ENCODE data around the gene MAEA.

Gene MAEA

DNA sequence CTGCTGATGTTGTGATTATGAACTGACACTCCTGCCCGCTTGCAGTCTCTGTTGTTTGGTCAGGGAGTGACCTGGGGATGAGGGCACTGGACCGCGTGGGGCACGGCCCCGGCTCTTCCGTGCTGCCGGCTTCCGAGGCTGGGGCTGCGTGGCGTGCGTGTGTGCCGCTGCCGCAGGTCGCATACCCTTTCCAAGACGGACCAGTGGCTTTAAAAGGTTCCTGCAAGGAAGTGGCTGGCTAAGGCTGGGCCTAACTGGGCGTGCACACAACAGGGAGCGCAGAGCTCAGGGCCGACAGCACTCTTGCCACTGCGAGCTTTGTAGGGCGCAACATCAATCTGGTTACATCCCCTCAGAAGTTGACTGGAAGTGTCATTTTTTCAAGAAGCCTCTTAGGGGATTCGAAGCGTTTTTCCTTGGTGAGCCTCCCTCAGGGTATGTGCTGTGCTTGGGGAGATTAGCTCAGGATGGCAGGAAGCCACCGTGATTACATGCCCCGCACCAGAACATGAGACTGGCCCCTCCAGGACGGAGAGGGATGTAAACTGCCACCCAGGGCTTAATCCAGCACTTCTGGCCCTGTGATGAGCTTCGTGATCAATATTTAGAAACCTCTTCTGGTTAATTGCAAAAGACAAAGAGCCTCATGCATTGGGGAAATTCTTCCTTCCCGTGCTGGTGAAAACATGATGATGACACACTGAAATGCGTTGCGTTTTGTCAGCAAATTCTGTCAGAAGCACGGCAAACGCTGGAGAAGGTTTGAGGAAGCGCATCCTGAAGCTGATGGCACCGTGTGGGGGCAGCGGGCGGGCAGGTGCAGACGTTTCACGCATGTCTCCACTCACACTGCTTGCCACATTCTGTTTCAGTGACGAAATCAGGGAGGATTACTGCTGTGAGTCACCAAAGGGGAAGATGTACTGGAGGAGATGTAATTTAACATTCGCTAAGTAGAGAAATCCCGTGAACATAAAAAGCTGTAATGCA, 11.1 kb downstream of the MAEA start:
- peak; percentile 74 for DNase-seq (ENCODE audit: low spot score)

DNA sequence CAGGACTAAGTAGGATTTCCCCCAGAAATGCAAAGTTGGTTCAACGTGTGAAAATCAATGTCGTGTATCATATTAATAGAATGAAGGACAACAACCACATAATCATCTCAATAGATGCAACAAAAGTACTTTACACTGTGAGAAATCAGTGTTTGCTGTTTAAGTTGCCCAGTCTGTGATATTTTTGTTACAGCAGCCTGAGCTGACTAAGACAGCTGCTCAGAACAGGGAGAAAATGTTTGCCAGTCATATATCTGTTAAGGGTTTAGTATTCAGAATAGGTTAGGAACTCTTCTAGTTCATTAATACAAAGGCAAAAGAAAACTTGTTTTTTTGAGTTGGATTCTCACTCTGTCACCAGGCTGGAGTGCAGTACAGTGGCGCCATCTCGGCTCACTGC, 12.5 kb downstream of the MAEA start:
- no peak for DNase-seq (ENCODE audit: low spot score)

DNA sequence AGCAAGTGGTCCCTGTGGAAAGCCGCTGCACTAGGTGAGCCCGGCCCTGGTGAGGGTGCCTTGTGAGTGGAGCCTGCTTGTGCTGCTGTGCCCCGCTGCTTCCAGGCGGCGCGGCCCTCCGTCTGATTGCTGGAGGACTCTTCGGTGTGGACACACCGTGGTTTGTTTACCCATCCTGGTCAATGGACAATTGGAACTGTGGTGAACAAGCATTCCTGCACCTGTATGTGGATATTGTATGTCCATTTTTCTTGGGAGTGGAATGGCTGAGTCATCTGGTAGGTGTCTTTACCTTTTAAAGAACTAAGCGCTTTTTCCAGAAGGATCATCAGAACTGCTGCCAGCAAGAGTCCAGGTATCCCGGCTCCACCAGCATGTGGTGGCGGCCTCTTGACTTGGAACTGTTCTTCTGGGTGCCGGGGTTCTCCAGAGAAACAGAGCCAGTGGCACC, 15.6 kb downstream of the MAEA start:
- no peak for DNase-seq (ENCODE audit: low spot score)

DNA sequence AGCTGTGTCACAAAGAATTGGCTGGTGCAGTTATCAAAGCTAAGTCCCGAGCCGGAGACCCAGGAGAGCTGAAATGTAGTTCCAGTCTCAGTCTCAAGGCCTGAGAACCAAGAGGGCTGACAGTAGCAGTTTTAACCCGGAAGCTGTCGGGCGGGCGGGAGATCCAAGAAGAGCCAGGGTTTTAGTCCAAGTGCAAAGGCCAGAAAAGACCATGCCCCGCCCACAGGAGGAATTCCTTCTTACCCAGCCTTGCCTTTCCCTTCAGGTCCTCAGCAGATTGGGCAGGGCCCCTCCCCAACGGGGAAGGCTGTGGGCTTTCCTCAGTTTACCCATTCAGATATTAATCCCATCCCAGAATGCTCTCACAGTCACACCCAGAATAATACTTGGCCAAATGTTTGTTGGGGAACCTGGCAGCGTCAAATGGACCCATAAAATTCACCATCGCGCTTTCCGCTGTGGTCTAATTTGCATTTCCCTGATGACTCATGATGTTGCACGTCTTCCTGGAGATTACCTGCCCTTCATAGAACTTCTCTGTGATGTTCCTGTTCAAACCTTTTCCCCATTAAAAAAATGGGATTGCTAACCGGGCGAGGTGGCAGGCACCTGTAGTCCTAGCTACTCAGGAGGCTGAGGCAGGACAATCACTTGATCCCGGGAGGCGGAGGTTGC, 16.2 kb downstream of the MAEA start:
- no peak for DNase-seq (ENCODE audit: low spot score)

GRCh38 chr4:1307951-1308735, 18.5 kb downstream of the MAEA start:
- DNase-seq (ENCODE audit: low spot score) = no peak

DNA sequence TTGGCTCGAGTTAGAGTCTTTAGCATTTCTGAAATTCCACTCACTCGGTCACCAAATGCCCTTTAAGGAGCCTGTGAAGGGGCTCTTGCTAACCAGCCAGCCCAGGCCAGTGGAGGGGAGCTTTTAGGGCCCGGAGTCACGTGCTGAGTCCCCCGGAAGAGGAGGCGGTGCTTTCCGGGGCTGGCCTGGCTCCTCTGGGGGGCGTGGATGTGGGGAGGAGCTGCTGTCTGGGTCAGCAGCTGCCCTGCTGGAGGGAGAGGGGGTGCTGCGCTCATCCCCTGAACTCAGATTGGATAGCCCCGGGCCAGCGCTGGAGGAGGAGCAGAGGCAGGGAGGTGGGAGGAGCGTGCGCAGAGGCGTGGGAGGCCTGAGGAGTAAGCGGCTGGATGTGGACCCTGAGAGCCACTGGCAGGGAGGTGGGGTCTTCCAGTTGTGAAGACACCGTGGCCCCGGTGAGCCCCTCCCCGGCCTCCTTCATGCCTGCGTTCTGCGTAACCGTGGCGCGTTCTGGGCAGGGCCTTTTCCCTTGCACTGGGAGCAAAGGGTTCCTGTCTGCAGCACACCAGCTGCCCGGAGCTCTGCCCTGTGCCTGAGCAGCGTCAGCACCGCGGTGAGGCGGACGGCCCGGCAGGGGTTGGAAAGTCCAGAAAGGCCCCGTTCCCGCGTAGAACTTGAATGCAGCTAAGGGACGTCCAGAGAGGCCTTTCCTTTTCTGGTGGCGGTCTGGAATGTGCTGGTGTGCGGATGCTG, 19.7 kb downstream of the MAEA start:
- peak; percentile 90 for DNase-seq (ENCODE audit: low spot score)

DNA sequence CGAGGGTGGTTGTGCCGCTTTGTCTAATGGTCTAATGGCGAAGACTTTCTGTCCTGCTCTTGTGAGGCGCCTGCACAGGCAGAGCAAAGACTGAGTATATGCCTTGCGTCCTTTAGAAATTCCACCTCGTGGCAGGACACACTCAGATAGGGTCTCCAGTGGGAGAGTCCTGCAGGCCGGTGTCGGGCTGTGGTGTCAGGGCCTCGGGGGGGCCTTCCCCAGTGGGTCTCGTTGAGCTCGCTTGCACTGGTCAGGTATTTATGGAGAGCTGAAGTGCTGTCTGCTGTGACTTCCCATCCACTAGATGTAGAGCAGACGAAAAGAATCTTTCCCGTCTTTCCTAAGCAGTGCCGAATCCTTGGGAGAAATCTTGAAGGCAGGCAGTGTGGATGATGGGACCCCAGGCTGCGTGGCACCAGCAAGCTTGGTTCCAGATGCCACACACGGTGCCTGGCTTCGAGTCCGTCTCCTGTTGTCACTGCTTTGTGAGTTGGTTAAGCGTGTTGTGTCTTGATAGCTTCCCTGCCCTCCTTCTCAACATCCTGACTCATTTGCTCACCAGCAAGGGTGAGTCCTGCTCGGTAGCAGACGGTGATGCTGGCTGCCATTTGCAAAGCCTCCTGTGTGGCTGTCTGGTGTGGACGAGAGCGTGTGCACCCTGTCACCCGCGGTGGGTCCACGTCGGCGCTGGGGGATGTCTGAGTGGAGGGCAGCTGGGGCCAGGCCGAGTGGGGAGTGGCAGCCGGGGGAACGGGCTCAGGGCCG, 20.5 kb downstream of the MAEA start:
- no peak for DNase-seq (ENCODE audit: low spot score)

GRCh38 chr4:1310796-1311631, 21.3 kb downstream of the MAEA start:
- DNase-seq (ENCODE audit: low spot score) = no peak

DNA sequence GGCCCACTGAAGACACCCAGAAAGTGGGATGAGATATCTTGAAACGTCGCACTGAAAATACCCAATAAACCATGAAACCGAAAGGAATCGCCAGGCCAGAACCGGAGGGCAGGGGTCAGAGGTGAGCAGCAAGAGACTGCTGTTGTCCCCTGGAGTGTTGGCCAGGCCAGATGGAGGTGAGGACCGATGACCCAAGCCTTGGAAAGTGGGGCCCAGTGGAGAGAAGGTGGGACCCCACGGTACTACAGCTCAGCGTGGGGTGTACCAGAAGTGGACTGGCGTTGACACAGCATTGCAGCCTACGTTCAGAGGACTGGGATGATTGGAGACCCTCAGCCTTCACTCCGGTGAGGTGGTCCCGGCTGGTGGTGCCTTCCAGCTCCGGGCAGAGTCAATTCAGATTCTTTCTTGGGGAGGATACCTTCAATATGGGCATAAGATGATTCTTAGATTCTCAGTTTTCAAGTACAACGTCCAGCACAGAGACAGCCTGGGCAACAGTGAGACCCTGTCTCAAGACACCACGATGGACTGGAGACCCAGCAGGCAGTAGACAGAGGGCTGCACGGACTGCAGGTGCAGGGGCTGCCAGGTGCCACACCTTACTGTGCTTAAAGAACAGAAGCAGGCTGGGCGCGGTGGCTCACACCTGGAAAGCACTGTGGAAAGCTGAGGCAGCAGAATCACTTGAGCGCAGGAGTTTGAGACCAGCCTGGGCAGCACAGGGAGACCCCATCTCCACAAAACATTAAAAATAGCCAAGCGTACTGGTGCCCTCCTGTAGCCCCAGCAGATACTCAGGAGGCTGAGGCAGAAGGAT, 23.3 kb downstream of the MAEA start:
- DNase-seq (ENCODE audit: low spot score) = no peak

DNA sequence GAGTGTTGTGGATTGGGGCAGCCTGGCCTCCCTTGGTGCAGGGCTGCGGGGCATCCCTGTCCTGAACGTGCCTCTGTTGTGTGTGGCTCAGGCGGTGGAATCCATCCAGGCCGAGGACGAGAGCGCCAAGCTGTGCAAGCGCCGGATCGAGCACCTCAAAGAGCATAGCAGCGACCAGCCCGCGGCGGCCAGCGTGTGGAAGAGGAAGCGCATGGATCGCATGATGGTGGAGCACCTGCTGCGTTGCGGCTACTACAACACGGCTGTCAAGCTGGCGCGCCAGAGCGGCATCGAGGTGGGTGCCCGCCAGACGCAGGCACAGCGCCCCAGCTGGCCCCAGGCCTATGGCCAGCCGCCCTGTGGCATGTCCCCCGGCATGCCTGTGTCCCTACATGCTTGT, 25.6 kb downstream of the MAEA start:
- DNase-seq (ENCODE audit: low spot score) = no peak

DNA sequence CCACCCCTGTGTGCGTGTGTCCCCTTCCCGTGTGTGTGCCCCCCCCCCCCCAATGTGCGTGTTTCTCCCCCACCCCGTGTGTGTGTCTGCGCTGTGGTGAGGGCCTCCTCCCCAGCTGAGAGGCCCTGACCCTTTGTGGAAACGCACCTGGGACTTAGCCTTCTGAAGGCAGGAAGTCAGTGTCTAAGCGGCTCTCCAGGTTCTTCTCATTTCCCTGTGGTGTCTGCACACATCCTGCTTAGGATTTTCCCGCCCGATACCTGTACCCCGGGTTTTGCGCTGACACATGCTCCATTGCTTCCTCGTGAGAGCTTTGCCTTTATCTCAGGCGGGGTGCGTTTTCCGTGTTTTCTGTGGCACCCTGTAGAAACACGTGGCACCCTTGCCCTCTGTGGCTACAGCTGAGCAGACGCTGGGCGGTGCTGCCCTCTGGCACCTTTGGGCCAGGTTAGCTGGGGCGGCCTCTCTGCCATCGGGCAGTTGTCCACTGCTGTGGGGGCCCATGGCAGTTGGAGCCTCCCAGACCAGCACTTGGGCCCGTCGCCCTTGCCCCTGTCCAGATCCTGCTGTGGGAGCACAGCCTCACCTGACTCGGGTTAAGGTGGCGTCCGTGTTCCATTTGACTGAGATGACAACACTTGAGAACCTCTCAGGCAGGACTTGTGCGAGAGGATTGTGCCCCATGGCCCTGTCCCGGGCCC, 26.3 kb downstream of the MAEA start:
- no peak for DNase-seq (ENCODE audit: low spot score)

- DNase-seq (ENCODE audit: low spot score) = no peak
Measured at GRCh38 chr4:1316537-1317168, 27.0 kb downstream of the MAEA start.

DNA sequence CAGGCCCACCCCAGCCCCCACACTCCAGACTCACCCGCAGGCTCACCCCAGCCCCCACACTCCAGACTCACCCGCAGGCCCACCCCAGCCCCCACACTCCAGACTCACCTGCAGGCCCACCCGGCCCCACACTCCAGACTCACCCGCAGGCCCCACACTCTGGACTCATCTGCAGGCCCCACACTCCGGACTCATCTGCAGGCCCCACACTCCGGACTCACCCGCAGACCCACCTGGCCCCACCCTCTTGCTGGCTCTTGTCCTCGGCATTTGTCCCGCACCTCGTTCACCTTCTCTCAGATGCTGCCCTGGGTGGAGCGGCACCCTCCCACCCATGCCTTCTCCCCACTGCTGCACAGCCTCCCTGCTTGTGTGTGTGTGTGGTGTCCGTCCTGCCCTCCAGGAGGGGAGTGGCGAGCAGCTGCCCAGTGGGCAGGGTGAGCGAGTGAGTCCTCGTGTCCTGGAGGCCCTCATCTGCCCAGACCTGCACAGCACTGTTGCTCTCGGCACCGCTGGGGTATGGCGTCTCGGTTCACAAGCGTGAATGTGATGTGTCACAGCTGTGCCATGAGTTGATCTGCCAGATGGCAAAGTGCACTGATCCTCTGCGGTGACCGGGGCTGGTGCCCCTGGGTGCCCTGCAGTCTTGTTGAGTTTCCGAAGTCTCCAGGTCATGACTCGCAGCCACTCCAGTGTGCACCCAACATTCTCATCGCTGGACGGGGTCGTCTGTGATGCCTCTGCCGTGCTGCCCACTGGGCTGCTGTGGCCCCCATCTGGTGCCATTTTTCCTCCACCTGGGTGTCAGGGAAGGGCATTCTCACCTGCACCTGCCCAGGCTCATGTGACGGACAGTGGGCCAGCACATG, 27.7 kb downstream of the MAEA start:
- DNase-seq (ENCODE audit: low spot score) = no peak

DNA sequence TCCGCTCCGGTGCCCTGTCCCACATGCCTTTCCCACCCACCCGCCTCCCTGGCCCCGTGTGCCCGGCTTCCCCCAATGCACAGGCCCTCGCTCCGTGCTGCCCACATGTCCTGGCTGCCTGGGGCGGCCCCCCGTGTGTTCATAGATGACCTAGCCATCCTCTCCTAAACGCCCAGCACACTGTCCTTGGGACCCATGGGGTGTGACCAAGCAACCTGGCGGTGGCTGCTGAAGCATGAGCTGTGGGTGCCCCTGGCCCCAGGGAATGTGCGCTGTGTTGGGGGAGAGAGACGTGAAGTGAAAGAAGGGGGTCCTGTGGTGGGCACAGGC, 28.3 kb downstream of the MAEA start:
- no peak for DNase-seq (ENCODE audit: low spot score)

GRCh38 chr4:1318488-1319213, 29.0 kb downstream of the MAEA start:
- no peak for DNase-seq (ENCODE audit: low spot score)

DNA sequence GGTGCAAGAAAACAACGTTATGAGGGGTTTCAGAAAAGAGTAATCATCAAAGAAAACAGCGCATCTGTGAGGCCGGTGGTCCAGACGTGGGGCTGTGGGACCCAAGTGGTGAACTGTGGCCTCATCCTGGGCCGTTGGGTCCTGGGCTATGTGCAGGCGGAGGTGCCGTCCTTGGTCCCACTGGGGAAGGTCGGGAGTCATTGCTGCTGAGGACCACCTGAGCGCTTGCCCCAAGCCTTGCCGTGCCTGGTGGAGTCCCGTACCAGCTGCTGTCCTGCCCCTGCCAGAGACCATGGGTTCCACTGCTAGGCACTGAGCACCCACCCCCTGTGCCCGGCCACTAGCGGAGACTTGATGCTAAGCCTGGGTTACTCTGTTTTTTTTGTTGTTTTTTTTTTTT, 31.8 kb downstream of the MAEA start:
- DNase-seq (ENCODE audit: low spot score) = no peak
